Esophagus squamous epithelium (tissue), 5 donors: ENCODE results near the gene WFDC12. TPM values are rescaled to one million over a fixed set of nuclear protein-coding genes. Genes with fewer than 3 reads are reported as not detected.

Experiments
- DNase-seq: peaks from one replicate; lab custom pipeline; 2025; lab: John Stamatoyannopoulos, UW
- H3K27ac ChIP-seq, 4 donors: fragments of 200-600 bp; sonication (generic); one replicate each; pipeline ENCODE4 v1.5.1; 2016 to 2019; ENCODE audit warnings: mild to moderate bottlenecking in 1 of 4
- H3K27me3 ChIP-seq, 4 donors: fragments of 200-600 bp; sonication (generic); 1 replicate in 3 of 4; 2 replicates in 1 of 4; pipeline versions ENCODE4 v1.5.1 to v1.6.0; 2017 to 2021; ENCODE audit warnings: antibody characterized with exemption in 1 of 4
- H3K36me3 ChIP-seq, 3 donors: fragments of 200-600 bp; sonication (generic); one replicate each; pipeline ENCODE4 v1.5.1; 2016 to 2019
- H3K4me1 ChIP-seq, 3 donors: fragments of 200-600 bp; sonication (generic); one replicate each; pipeline ENCODE4 v1.5.1; 2017 to 2019
- H3K4me3 ChIP-seq, 4 donors: fragments of 200-600 bp; sonication (generic); 1 replicate in 3 of 4; 2 replicates in 1 of 4; pipeline ENCODE4 v1.5.1; 2016 to 2019; ENCODE audit warnings: mild to moderate bottlenecking in 2 of 4, moderate library complexity in 1 of 4
- H3K9me3 ChIP-seq, 3 donors: fragments of 200-600 bp; sonication (generic); one replicate each; pipeline ENCODE4 v1.5.1; 2016 to 2019
- CTCF ChIP-seq, 6 experiments: fragments of 450-650 bp in 4 of 6; fragments of 200-600 bp in 2 of 6; sonication (generic) in 2 of 6; IDR thresholded peaks; one replicate each; pipeline ENCODE4 v1.5.1; 2016 to 2019; ENCODE audit warnings: antibody characterized with exemption in 6 of 6, mild to moderate bottlenecking in 4 of 6, moderate library complexity in 4 of 6
- POLR2A ChIP-seq, 4 donors: fragments of 450-650 bp; IDR thresholded peaks; one replicate each; pipeline ENCODE4 v1.6.1; 2017; ENCODE audit warnings: antibody characterized with exemption in 4 of 4, mild to moderate bottlenecking in 4 of 4, moderate library complexity in 3 of 4
- WGBS, 2 donors: methylation state at CpG; one replicate each; pipeline ENCODE4 v1.1.5; 2018; 5-methylcytosine and 5-hydroxymethylcytosine counted together
- intact Hi-C: fragments of 100-400 bp; cut with DNase I; formaldehyde crosslinking; loops from one replicate; pipeline ENCODE4 v1.15.0; 2022
- total RNA-seq, 4 donors: library from RNA; depleted of rRNA; stranded (reverse); fragments of >200 nt; gene quantifications; one replicate each; pipeline ENCODE4 v1.1.0, GENCODE V29; 2016
- donor health status: DM: yes; HTN: yes; CAD: no.

WFDC12 gene
- total RNA-seq, 4 donors from 2014 or later: 0.44 to 2.6 (median 0.64) TPM; not detected in 1

DNA sequence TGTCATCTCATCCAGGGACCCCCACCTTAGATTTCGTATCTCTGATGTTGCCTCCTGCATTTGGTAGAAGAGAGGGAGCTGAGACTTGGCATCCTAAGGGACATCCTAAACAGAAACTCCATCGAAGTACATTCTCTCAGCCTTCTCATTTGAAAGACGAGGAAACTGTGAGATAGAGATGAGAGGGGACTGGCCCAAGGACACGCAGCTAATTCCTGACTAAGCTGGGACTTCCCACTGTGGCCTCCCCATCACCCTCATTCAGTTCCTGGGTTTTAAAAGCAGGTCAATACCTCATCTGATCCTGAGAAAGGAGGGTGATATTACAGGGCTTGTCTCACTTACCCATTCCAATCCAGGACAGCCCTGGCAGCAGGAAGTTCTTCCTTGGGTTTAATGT lies 8.4 kb downstream of the WFDC12 start:
- peaks cover 9 to 22% (median 10%) of the 10 kb centered on the region in 3 donors for H3K4me1 ChIP-seq
- DNase-seq: no peak
- TF ChIP-seq POLR2A (IDR thresholded peaks at IDR 0.05) (no peak), CTCF (IDR thresholded peaks at IDR 0.05) (no peak)
- intact Hi-C loops: no loop called here
- H3K36me3 ChIP-seq: no peaks in the 10 kb centered on the region
- H3K27ac ChIP-seq: peak overlapping the region in 1 of 4 donors; percentile 69
- WGBS, 2 donors: 37 to 57% methylated on average over 3 of the region's 4 CpGs
- no peak overlapping the region for H3K4me3 ChIP-seq
- H3K27me3 ChIP-seq: peaks cover 0 to 43% (median 0%) of the 10 kb centered on the region in 4 donors
- no peaks in the 10 kb centered on the region for H3K9me3 ChIP-seq

DNA sequence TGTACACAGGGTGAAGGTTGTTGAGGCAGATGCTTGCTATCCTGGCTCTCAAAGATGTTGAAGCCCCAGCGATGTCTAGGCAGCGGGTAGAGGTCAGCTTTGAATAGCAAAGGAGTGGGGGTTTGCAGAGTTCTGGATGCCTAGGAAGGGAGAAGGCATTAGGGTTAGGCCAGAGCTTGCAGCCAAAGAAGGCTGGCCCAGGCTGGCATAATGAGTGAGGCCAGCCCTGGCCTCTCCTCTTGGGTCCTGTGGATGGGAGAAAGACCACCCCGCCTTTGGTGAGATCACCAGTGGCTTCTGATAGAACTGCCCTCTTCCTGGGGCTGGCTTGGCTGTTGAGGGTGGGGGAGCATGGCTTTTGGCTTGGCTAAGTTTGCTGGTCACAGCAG lies 8.9 kb downstream of the WFDC12 start:
- Histone ChIP-seq H3K4me3 (no peak overlapping the region), H3K4me1 (peaks cover 9 to 22% (median 10%) of the 10 kb centered on the region in 3 donors), H3K27ac (peak overlapping the region in 3 of 4 donors; percentile 69 to 78 (median 72)), H3K9me3 (no peaks in the 10 kb centered on the region), H3K36me3 (no peaks in the 10 kb centered on the region), H3K27me3 (peaks cover 0 to 40% (median 0%) of the 10 kb centered on the region in 4 donors)
- TF ChIP-seq CTCF (IDR thresholded peaks at IDR 0.05) (no peak), POLR2A (IDR thresholded peaks at IDR 0.05) (no peak)
- 100% methylated on average over 1 of the region's 3 CpGs; no CpG with 5 or more reads in 1 of the 2 donors for WGBS, 2 donors
- no peak for DNase-seq
- intact Hi-C loops: no loop called here

DNA sequence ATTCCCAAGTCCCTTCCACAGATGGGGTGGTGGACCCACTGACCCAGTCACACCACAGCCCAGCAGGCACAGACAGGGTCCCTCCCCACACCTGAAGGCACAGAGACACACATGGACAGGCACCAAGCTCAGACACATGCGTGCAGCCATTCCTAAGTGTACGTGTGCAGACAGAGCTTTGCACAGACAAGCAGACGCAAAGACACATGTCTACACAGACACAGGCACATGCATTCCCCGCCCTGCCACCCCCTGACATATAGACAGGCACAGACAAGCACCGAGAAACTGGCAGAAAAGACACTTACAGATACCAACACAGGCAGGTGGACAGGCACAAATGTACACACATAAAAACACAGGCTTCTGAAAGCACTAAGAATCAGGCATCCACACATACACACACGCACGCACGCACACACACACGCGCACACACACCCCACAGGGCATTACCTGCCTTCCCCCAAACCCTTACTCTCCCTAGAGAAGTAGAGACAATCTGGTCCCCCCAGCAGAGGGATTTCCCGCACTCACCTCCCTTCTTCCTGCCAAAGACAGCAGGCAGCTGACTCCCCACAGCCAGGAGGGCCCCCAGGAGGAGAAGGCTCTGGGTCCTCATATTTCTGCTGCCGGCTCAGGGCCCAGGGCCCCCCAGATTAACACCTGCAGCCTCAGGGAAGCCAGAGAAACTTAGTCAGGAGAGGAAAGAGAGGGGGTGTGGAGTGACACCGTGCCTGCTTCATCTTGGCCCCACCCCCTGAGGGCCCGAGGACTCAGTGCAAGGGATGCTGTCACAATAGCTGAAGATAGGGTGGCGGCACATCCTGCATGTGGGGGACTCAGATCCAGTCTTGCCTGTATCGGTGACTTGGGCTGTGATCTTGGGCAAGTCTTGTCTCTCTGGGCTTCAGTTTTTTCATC lies 9.5 kb downstream of the WFDC12 start, which contains the start of gene WFDC5:
Gene WFDC5, minus strand, starts transcription at position 710 of the 921 bp plus-strand sequence. Its CDS starts 91 bp downstream, at position 619.
- 22 to 35% methylated on average over 9 to 12 of the region's 16 CpGs for WGBS, 2 donors
- intact Hi-C loops: no loop called here
- no peak within 1 kb of the TSS for H3K4me3 ChIP-seq
- H3K9me3 ChIP-seq: no peaks in the 10 kb centered on the region
- H3K36me3 ChIP-seq: no peaks in the 10 kb centered on the region
- H3K27me3 ChIP-seq: peaks cover 0 to 37% (median 0%) of the 10 kb centered on the region in 4 donors
- peaks cover 9 to 22% (median 10%) of the 10 kb centered on the region in 3 donors for H3K4me1 ChIP-seq
- peak within 1 kb of the TSS; percentile 38 to 78 (median 70) for H3K27ac ChIP-seq
- no peak for TF ChIP-seq POLR2A (IDR thresholded peaks at IDR 0.05)
- TF ChIP-seq CTCF (IDR thresholded peaks at IDR 0.05): no peak
- no peak for DNase-seq

DNA sequence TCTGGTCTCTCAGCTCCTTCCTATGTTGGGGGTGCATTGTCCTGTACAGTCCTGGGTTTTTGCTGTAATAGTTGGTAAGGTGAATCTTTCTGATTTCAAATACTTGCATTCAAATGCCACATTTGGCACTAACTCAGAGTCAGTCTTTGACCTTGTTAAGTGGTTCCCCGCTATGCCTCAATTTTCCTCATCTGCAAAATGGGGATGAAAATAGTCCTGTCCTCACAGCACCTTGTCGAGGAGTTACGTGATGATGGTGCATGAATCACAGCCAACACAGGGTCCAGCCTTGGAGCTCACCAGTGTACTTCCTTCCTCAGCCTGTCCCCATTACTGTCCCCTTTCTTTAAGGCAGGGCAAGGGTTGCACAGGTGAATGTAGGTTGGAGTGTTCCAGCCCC lies 10.4 kb downstream of the WFDC12 start:
- H3K27me3 ChIP-seq: peaks cover 0 to 32% (median 0%) of the 10 kb centered on the region in 4 donors
- H3K27ac ChIP-seq: peak overlapping the region in 2 of 4 donors; percentile 69 to 78
- H3K4me3 ChIP-seq: no peak overlapping the region
- intact Hi-C loops: no loop called here
- TF ChIP-seq POLR2A (IDR thresholded peaks at IDR 0.05) (no peak), CTCF (IDR thresholded peaks at IDR 0.05) (no peak)
- 83 to 100% methylated on average over 1 to 3 of the region's 3 CpGs for WGBS, 2 donors
- H3K36me3 ChIP-seq: no peaks in the 10 kb centered on the region
- no peaks in the 10 kb centered on the region for H3K9me3 ChIP-seq
- no peak for DNase-seq
- peaks cover 9 to 22% (median 10%) of the 10 kb centered on the region in 3 donors for H3K4me1 ChIP-seq

- peaks cover 9 to 22% (median 10%) of the 10 kb centered on the region in 3 donors for H3K4me1 ChIP-seq
- H3K27ac ChIP-seq: no peak overlapping the region
- TF ChIP-seq POLR2A (IDR thresholded peaks at IDR 0.05) (no peak), CTCF (IDR thresholded peaks at IDR 0.05) (no peak)
- no peak for DNase-seq
- intact Hi-C loops: no loop called here
- no peaks in the 10 kb centered on the region for H3K36me3 ChIP-seq
- peaks cover 0 to 38% (median 0%) of the 10 kb centered on the region in 4 donors for H3K27me3 ChIP-seq
- no peaks in the 10 kb centered on the region for H3K9me3 ChIP-seq
- H3K4me3 ChIP-seq: no peak overlapping the region
Observed at GRCh38 chr20:45112754-45113153, 11.5 kb downstream of the WFDC12 start.
